Esophagus muscularis mucosa (tissue), 4 donors: ENCODE results near the gene GMPR. TPM values are rescaled to one million over a fixed set of nuclear protein-coding genes. Genes with fewer than 3 reads are reported as not detected.

Experiments used
- DNase-seq: peaks from one replicate; pipeline ENCODE4 v3.0.0-alpha.2; 2017; ENCODE audit errors: extremely low spot score
- H3K27ac ChIP-seq, 4 donors: fragments of 200-600 bp; sonication (generic); replicated peaks in 1 of 4; 1 replicate in 3 of 4; 2 replicates in 1 of 4; pipeline ENCODE4 v1.5.1; 2016 to 2019; ENCODE audit warnings: mild to moderate bottlenecking in 1 of 4
- H3K27me3 ChIP-seq, 4 donors: fragments of 200-600 bp; sonication (generic); one replicate each; pipeline versions ENCODE4 v1.5.1 to v1.6.0; 2016 to 2019
- H3K36me3 ChIP-seq, 4 donors: fragments of 200-600 bp; sonication (generic); one replicate each; pipeline ENCODE4 v1.5.1; 2016 to 2019
- H3K4me1 ChIP-seq, 4 donors: fragments of 200-600 bp; sonication (generic); one replicate each; pipeline ENCODE4 v1.5.1; 2016 to 2019
- H3K4me3 ChIP-seq, 4 donors: fragments of 200-600 bp; sonication (generic); 1 replicate in 2 of 4; 2 replicates in 2 of 4; pipeline ENCODE4 v1.5.1; 2016 to 2019; ENCODE audit warnings: mild to moderate bottlenecking in 4 of 4, moderate library complexity in 1 of 4
- H3K9me3 ChIP-seq, 4 donors: fragments of 200-600 bp; sonication (generic); 1 replicate in 3 of 4; 2 replicates in 1 of 4; pipeline ENCODE4 v1.5.1; 2016 to 2019
- EP300 ChIP-seq: sonication (generic); formaldehyde crosslinking; IDR thresholded peaks from one replicate; pipeline ENCODE4 v1.6.1; 2017; ENCODE audit warnings: antibody characterized with exemption
- POLR2A ChIP-seq: fragments of 450-650 bp; IDR thresholded peaks from one replicate; pipeline ENCODE4 v1.6.1; 2017; ENCODE audit warnings: antibody characterized with exemption, moderate library complexity, mild to moderate bottlenecking, low read depth
- POLR2AphosphoS5 ChIP-seq, 2 donors: sonication (generic); formaldehyde crosslinking; IDR thresholded peaks; one replicate each; pipeline ENCODE4 v1.6.1; 2017; ENCODE audit warnings: antibody characterized with exemption in 2 of 2
- WGBS: methylation state at CpG from one replicate; pipeline ENCODE4 v1.1.5; 2018; 5-methylcytosine and 5-hydroxymethylcytosine counted together
- intact Hi-C: fragments of 100-400 bp; cut with DNase I; formaldehyde crosslinking; loops from one replicate; pipeline ENCODE4 v1.15.1; 2023
- small RNA-seq, 3 donors: library from RNA; depleted of rRNA; stranded (forward); fragments of <200 nt; gene quantifications; one replicate each; pipeline ENCODE3, GENCODE V24; 2016
- total RNA-seq, 4 donors: library from RNA; depleted of rRNA; stranded (reverse); fragments of >200 nt; gene quantifications; one replicate each; pipeline versions ENCODE4 v1.1.0 to v1.2.1, GENCODE V29; 2016
- TF ChIP-seq, protein P1 (sequence below), 3 experiments: fragments of 200-600 bp in 2 of 3; fragments of 450-650 bp in 1 of 3; sonication (generic) in 2 of 3; IDR thresholded peaks; one replicate each; pipeline ENCODE4 v1.5.1; 2017 to 2019; ENCODE audit warnings: antibody characterized with exemption in 3 of 3, mild to moderate bottlenecking in 2 of 3, moderate library complexity in 1 of 3

Gene GMPR
- total RNA-seq, 4 donors from 2014 or later = 32.8 to 69.7 (median 52.0) TPM

DNA sequence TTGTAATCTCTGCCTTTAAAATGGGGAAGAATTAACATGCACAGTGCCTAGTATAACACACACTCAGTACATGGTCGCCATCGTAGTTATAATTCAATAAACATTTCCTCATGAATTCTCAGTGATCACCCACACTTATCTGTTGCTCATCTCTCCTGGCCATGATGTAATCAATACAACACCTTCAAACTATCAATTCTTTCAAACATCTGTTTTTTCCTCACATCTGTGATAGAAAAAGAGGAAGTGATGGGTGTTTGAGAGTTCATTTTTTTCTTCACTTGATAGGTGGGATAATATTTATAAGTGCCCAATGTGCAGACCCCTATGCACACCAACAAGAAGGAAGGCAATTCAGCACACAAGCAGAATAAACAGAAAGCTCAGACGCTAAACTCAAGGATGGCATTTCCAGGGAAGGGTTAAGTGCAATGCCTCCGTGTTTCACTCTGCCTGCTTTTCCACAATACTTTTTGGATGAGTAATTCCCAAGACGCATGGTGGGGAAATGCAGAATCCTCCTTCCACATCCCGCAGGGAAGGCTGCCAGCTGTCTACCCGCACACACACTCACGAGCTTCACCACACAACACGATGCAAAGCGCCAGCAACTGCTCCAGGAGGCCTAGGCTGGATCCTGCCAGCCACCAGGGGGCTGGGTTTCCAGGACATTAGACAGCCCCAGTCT, 100.3 kb downstream of the GMPR start:
- Histone ChIP-seq H3K4me1 (peaks cover 51 to 54% (median 51%) of the 10 kb centered on the region in 4 donors), H3K27ac (no peak overlapping the region), H3K4me3 (no peak overlapping the region), H3K36me3 (no peaks in the 10 kb centered on the region), H3K27me3 (no peaks in the 10 kb centered on the region), H3K9me3 (no peaks in the 10 kb centered on the region)
- no peak for DNase-seq
- intact Hi-C loops = loop anchor here (10.0 kb wide), 1 partner anchor 626 kb away; no protein-coding TSS in a partner anchor
- 62% methylated on average over 7 of the region's 10 CpGs for WGBS
- TF ChIP-seq, protein P1, sequence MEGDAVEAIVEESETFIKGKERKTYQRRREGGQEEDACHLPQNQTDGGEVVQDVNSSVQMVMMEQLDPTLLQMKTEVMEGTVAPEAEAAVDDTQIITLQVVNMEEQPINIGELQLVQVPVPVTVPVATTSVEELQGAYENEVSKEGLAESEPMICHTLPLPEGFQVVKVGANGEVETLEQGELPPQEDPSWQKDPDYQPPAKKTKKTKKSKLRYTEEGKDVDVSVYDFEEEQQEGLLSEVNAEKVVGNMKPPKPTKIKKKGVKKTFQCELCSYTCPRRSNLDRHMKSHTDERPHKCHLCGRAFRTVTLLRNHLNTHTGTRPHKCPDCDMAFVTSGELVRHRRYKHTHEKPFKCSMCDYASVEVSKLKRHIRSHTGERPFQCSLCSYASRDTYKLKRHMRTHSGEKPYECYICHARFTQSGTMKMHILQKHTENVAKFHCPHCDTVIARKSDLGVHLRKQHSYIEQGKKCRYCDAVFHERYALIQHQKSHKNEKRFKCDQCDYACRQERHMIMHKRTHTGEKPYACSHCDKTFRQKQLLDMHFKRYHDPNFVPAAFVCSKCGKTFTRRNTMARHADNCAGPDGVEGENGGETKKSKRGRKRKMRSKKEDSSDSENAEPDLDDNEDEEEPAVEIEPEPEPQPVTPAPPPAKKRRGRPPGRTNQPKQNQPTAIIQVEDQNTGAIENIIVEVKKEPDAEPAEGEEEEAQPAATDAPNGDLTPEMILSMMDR (IDR thresholded peaks at IDR 0.05) = peak; percentile 16 to 40 (median 38)
- TF ChIP-seq EP300 = no peak
- no peak for TF ChIP-seq POLR2A
- peak; percentile 49 to 53 for TF ChIP-seq POLR2AphosphoS5 (IDR thresholded peaks at IDR 0.05)

DNA sequence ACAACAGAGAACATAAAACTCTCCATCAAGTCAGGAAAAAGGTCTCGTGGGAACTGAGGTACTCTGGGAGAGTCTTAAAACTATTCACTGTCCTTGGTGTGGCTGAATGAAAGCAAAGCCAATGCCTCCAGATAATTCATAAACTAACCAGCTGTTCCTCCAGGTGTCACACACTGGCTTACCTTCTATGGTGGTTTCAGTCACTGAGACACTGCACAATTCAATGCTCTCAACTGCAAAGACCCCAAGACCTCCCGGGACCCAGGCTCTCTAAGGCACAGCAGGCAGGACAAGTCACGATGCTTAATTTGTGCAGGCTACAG, 100.8 kb downstream of the GMPR start:
- Histone ChIP-seq H3K36me3 (no peaks in the 10 kb centered on the region), H3K27me3 (no peaks in the 10 kb centered on the region), H3K27ac (no peak overlapping the region), H3K4me3 (no peak overlapping the region), H3K9me3 (no peaks in the 10 kb centered on the region), H3K4me1 (peaks cover 47 to 52% (median 48%) of the 10 kb centered on the region in 4 donors)
- TF ChIP-seq, protein P1 (IDR thresholded peaks at IDR 0.05) = no peak
- no peak for TF ChIP-seq EP300
- no peak for TF ChIP-seq POLR2A
- TF ChIP-seq POLR2AphosphoS5 (IDR thresholded peaks at IDR 0.05) = no peak
- intact Hi-C loops = loop anchor here (10.0 kb wide), 1 partner anchor 626 kb away; no protein-coding TSS in a partner anchor
- WGBS = 60% methylated on average over 3 of the region's 3 CpGs
- no peak for DNase-seq

DNA sequence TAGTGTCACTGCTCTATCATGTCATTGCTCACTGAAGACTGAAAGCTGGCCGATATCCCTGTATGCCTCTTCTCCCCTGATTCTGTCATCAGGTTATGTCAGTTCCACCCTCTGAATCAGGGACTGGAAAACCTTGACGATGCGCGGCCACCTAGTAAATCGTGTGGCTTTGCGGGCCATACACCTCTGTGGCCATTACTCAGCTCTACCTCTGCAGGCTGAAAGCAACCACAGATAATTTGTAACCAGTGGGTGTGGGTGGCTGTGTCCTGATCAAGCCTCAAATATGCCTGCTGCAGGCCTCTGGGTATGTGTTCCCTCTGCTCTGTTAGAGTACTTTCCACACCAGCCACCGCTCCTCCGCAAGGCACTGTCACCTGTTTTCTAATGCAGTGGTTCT, 105.2 kb downstream of the GMPR start:
- intact Hi-C loops = no loop called here
- Histone ChIP-seq H3K36me3 (no peaks in the 10 kb centered on the region), H3K9me3 (no peaks in the 10 kb centered on the region), H3K4me3 (no peak overlapping the region), H3K4me1 (peaks cover 27 to 30% (median 30%) of the 10 kb centered on the region in 4 donors), H3K27ac (no peak overlapping the region), H3K27me3 (no peaks in the 10 kb centered on the region)
- no peak for TF ChIP-seq POLR2AphosphoS5 (IDR thresholded peaks at IDR 0.05)
- no peak for TF ChIP-seq EP300
- TF ChIP-seq, protein P1 (IDR thresholded peaks at IDR 0.05) = no peak
- TF ChIP-seq POLR2A = no peak
- WGBS = 89% methylated on average over 8 of the region's 8 CpGs
- DNase-seq = no peak

DNA sequence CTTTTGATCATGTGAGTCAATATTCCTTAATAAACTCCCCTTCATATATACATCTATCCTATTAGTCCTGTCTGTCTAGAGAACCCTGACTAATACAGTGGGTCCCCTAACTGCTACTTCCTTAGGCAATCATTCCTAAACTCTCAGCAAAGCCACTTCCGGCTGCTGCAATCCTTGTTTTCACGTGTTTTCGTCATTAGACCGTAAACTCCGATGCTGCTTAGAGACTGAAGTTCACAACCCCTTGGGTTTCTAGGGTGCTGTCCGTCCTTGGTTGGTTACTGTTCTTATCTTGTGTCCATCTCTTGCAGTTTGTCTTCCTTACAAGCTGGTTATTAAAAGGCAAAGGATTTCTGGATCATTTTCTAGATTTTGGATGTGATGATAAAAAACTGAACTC, 106.4 kb downstream of the GMPR start:
- peaks cover 16 to 21% (median 19%) of the 10 kb centered on the region in 4 donors for H3K4me1 ChIP-seq
- no peak overlapping the region for H3K4me3 ChIP-seq
- no peaks in the 10 kb centered on the region for H3K27me3 ChIP-seq
- intact Hi-C loops = no loop called here
- H3K9me3 ChIP-seq = no peaks in the 10 kb centered on the region
- 95% methylated on average over 6 of the region's 6 CpGs for WGBS
- DNase-seq = no peak
- H3K27ac ChIP-seq = no peak overlapping the region
- no peaks in the 10 kb centered on the region for H3K36me3 ChIP-seq
- TF ChIP-seq POLR2A (no peak), EP300 (no peak), POLR2AphosphoS5 (IDR thresholded peaks at IDR 0.05) (no peak)
- TF ChIP-seq, protein P1 (IDR thresholded peaks at IDR 0.05) = no peak

Small RNA genes lying within 50 kb of the gene (small RNA-seq; reads per million reads assigned to genes)
- gene RF00019 (0 reads per million in 3 donors), gene RNU6-1114P (0 reads per million in 3 donors)

Other genes starting within 250 kb of the GMPR start
- gene MYLIP, start 109.5 kb upstream of the GMPR start, total RNA-seq = 10 to 100 TPM; 33.5 to 61.8 (median 35.3) TPM